ENCODE results near the gene BARHL1. TPM values are rescaled to one million over a fixed set of nuclear protein-coding genes. Genes with fewer than 3 reads are reported as not detected.
A peak's percentile ranks its signal among the peaks of the same experiment; 100 is the strongest.

The BARHL1 gene
- total and polyA plus RNA-seq, 2 experiments from 2014 or later = not detected

DNA sequence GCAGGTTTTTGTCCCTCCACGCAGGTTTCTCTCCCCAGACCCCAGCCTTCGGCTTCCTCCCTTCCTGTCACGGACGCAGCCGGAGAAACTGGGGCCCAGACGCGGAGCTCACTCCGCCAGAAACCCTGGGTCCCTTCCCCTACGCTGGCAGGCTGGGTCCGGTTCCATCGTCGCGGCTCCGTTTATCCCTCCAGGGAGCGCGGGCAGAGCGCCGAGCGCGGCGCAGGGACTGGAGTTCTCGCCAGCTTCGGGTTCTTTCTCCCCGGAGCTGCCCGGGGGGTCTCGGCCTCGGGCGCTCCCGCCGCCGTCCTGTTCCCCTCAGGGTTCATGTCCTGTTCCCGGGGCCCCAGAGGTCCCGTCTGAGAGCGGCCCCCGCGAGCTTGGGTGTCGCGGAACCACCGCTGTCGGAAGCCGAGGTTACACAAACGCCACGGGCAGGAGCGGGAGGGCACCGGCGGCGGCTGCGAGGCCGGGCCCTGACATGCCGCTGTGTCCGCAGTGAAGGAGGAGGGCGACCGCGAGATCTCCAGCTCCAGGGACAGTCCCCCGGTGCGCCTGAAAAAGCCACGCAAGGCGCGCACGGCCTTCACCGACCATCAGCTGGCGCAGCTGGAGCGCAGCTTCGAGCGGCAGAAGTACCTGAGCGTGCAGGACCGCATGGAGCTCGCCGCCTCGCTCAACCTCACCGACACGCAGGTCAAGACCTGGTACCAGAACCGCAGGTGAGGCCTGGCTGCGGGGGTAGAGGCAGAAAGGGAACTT, 4.6 kb downstream of the BARHL1 start:
- TF ChIP-seq EZH2 (IDR thresholded peaks at IDR 0.05; ENCODE audit: low read depth, unreplicated experiment) (peak; percentile 96), EZH2phosphoT487 (IDR thresholded peaks at IDR 0.05; ENCODE audit: unreplicated experiment) (peak; percentile 74)
- TF ChIP-seq, protein P1, sequence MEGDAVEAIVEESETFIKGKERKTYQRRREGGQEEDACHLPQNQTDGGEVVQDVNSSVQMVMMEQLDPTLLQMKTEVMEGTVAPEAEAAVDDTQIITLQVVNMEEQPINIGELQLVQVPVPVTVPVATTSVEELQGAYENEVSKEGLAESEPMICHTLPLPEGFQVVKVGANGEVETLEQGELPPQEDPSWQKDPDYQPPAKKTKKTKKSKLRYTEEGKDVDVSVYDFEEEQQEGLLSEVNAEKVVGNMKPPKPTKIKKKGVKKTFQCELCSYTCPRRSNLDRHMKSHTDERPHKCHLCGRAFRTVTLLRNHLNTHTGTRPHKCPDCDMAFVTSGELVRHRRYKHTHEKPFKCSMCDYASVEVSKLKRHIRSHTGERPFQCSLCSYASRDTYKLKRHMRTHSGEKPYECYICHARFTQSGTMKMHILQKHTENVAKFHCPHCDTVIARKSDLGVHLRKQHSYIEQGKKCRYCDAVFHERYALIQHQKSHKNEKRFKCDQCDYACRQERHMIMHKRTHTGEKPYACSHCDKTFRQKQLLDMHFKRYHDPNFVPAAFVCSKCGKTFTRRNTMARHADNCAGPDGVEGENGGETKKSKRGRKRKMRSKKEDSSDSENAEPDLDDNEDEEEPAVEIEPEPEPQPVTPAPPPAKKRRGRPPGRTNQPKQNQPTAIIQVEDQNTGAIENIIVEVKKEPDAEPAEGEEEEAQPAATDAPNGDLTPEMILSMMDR (conservative IDR thresholded peaks at IDR 0.05; ENCODE audit: low read depth in 2 of 2) = no peak
- Mint-ChIP-seq H3K36me3 (ENCODE audit: low read depth) (no peaks in the 10 kb centered on the region; the same call in 2 of the 3 replicates), H3K27ac (no peak overlapping the region), H3K9me3 (no peaks in the 10 kb centered on the region), H3K4me3 (peak overlapping the region; percentile 26), H3K4me1 (peaks cover 52% of the 10 kb centered on the region), H3K27me3 (ENCODE audit: insufficient read depth, low read depth, poor library complexity) (peaks cover 92% of the 10 kb centered on the region)
- Histone ChIP-seq H3K79me2 (replicated peaks; ENCODE audit: insufficient read depth) (no peaks in the 10 kb centered on the region), H2AFZ (no peak overlapping the region), H3F3A (replicated peaks; ENCODE audit: low read depth) (0 out of 2 replicates have a peak, but pooled peaks cover 19% of the 10 kb centered on the region), H3K27ac (ENCODE audit: low read depth) (no peak overlapping the region), H3K4me1 (ENCODE audit: insufficient read depth) (peaks cover 55% of the 10 kb centered on the region), H3K27me3 (ENCODE audit: insufficient read depth) (peaks cover 100% of the 10 kb centered on the region), H3K4me3 (peak overlapping the region; percentile 48), H3K36me3 (ENCODE audit: insufficient read depth) (no peaks in the 10 kb centered on the region), H3K9me2 (ENCODE audit: insufficient read depth) (no peaks in the 10 kb centered on the region), H3K4me2 (peak overlapping the region; percentile 76), H4K20me1 (replicated peaks; ENCODE audit: insufficient read depth) (peaks cover 22% of the 10 kb centered on the region)
- ATAC-seq = peak; percentile 1; the same call in 2 of the 3 replicates
- peak; percentile 60 for DNase-seq (ENCODE audit: low spot score)

DNA sequence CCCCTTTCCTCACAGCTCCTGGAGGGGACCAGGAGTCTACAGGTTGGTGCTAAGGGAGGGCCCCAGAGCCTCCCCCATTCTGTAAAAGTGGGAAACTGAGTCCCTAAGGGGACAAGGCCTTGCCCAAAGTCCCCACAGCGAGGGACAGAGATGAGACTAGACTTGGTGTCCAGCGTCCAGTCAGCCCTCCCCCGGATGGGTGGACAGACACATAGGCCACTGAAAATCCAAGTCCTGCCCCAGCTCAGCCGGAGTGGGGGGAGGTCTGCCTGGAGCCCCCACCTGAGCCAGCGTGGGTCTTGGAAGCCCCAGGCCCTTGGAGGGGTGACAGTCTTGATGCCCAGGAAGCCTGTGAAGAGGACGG, 5.2 kb downstream of the BARHL1 start:
- H4K20me1 ChIP-seq (replicated peaks; ENCODE audit: insufficient read depth) = peaks cover 22% of the 10 kb centered on the region
- H3K4me1 Mint-ChIP-seq = peaks cover 58% of the 10 kb centered on the region

More for the DNA sequence above, 5.2 kb downstream of the BARHL1 start:
- H3K36me3 ChIP-seq (ENCODE audit: insufficient read depth) = no peaks in the 10 kb centered on the region
- Mint-ChIP-seq H3K9me3 (no peaks in the 10 kb centered on the region), H3K27ac (no peak overlapping the region), H3K27me3 (ENCODE audit: insufficient read depth, low read depth, poor library complexity) (peaks cover 92% of the 10 kb centered on the region), H3K36me3 (ENCODE audit: low read depth) (no peaks in the 10 kb centered on the region; the same call in 2 of the 3 replicates), H3K4me3 (no peak overlapping the region)
- no peak overlapping the region for H2AFZ ChIP-seq
- TF ChIP-seq ZNF331 (CRISPR knock-in tag; IDR thresholded peaks at IDR 0.05; ENCODE audit: low read depth) = no peak
- TF ChIP-seq EZH2phosphoT487 (IDR thresholded peaks at IDR 0.05; ENCODE audit: unreplicated experiment) = no peak
- TF ChIP-seq, protein P2, sequence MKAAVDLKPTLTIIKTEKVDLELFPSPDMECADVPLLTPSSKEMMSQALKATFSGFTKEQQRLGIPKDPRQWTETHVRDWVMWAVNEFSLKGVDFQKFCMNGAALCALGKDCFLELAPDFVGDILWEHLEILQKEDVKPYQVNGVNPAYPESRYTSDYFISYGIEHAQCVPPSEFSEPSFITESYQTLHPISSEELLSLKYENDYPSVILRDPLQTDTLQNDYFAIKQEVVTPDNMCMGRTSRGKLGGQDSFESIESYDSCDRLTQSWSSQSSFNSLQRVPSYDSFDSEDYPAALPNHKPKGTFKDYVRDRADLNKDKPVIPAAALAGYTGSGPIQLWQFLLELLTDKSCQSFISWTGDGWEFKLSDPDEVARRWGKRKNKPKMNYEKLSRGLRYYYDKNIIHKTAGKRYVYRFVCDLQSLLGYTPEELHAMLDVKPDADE (IDR thresholded peaks at IDR 0.05) = no peak
- TF ChIP-seq ZNF114 (CRISPR knock-in tag; IDR thresholded peaks at IDR 0.05) = no peak
- H3K4me3 ChIP-seq = no peak overlapping the region; the same call in 1 of the 2 replicates
- no peak overlapping the region for H3K27ac ChIP-seq (ENCODE audit: low read depth)
- H3K4me1 ChIP-seq (ENCODE audit: insufficient read depth) = peaks cover 61% of the 10 kb centered on the region
- DNase-seq (ENCODE audit: low spot score) (no peak), ATAC-seq (no peak)
- H3K79me2 ChIP-seq (replicated peaks; ENCODE audit: insufficient read depth) = no peaks in the 10 kb centered on the region
- 0 out of 2 replicates have a peak, but pooled peaks cover 21% of the 10 kb centered on the region for H3F3A ChIP-seq (replicated peaks; ENCODE audit: low read depth)
- no peaks in the 10 kb centered on the region for H3K9me2 ChIP-seq (ENCODE audit: insufficient read depth)
- H3K27me3 ChIP-seq (ENCODE audit: insufficient read depth) = peaks cover 100% of the 10 kb centered on the region
- H3K4me2 ChIP-seq = peak overlapping the region; percentile 76
